ENCODE measurements around the gene CFAP251.
"Not testable (repeated sequence)": the region's sequence is repeated elsewhere in the genome, so short reads cannot be mapped to it uniquely, and the experiment has no call there.

The CFAP251 gene

DNA sequence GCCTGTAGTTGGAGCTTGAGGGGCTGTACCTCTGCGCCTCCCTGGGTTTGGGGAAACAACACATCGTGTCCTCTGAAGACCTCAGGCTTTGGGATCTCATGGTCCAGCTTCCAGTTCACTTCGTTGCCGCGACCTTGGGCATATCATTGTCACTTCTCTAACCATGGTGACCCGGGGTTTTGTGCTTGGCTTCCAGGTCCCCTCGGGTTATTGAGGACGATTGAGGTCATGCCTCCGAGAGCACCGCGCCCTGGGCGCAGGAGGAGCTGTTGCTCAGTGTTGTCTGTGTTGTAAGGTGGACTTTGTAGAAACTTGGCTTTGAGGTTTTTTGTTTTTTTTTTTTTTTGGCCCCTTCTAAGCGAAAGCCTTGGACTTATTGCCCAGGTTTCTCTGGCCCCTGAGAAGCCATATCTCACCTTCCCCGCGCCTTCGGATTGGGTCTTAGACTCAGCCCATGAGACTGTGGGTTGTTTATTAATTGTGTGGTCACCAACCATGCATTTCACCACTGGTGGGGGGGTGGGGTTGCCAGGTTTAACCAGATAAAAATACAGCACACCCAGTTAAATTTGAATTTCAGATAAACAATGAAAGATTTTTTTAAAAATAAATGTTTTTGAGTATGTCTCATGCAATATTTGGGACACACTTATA is 105.9 kb downstream of the CFAP251 start:
- no peak for DNase-seq (ENCODE audit: low read depth in 2 of 2)

DNA sequence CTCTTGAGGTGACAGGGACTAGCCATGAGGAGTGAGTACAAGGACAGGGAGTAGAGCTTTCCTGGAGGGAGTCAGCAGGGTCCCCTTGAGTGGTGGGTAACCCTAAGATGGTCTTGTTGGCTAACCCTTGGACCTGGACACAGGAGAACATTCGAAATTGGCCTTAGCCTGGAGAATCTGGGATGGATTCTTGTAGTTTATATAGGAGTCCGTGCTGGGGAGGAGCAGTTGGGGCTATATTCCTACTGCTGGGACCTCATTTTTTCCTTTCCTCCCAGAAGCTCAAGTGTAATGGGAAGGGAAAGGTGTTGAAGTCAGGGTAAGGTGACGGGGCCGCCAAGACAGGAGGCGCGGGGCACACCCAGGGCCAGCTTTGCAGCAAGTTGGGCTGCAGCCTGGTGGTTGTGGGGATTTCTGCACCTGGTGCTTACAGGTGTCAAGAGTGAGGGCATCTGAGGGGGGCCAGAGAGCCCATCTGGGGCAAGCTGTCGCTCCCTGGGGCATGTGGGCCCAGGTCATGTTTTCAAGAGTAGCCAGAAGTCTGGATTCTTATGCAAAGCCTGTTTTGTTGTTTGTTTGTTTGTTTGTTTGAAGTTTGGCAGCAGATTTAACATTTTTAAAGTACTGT is 108.4 kb downstream of the CFAP251 start:
- DNase-seq (ENCODE audit: low read depth in 2 of 2): no peak

GRCh38 chr12:122028165-122028904 is 109.9 kb downstream of the CFAP251 start:
- no peak for DNase-seq (ENCODE audit: low read depth in 2 of 2)

GRCh38 chr12:122028905-122029560 is 110.6 kb downstream of the CFAP251 start:
- DNase-seq (ENCODE audit: low read depth in 2 of 2): no peak

DNA sequence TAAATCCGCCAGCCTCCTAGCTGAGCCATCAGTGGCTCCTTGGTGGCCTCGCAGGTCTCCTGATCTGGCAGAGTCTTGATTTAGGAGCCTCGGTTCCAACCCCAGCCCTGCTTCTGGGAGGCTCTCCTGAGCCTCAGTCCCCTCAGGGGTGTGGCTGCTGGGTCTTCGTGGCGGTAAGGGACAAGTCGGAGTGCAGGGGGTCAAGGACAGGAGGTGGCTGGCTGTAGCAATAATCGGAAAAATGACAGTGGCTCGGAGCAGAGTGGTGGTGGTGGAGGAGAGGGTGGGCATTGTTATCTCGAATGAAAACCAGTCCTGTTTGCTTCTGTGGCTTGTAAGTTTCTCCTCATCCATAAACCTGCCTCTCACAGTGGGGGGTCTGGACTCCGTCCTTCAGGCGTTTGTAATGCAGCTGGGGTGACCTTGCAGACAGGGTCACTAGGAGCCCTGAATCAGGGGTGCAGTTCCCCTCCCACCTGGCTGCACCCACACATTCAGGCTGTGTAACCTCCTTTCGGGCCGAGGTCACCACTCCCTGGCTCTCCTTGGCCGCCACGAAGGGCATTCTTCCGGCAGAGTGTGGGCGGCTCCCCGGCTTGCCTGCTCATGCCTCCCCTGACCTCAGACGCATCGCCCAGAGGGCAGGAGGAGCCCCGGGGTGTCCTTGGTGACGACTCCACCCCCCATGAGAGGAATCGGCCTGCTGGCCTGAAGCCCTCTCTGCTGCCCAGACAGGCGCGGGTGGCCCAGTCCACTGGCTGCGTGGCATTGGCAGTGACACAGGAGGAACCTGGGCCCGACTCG is 111.4 kb downstream of the CFAP251 start:
- DNase-seq (ENCODE audit: low read depth in 2 of 2): no peak

DNA sequence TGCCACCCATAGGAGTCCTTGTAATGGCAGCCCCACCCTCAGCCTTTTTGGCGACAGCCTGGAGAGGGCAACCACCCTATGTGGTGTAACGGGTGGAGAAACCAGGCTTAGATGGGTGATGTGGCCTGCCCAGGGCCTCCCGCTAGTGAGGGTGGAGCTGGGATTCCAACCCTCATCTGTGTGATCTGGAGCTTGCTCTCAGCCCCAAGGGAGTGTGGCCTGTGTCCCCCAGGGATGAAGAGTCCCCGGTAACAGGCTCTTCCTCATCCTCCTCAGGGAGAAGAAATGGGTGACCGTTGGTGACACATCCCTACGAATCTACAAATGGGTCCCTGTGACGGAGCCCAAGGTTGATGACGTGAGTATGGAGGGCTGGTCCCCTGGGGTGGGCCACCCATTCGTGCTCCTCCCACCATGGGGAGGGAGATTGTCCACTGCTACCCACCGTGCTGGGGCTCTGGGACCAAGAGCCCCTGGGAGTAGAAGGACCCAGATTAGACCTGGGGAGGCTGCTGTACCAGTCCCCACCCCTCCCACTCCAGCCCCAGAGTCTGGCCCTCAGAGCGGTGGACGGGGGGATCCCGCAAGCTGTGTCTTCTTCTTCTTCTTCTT is 112.1 kb downstream of the CFAP251 start:
- no peak for DNase-seq (ENCODE audit: low read depth in 2 of 2)

- peak in 1 of 2 experiments; percentile 64 for DNase-seq (ENCODE audit: low read depth in 2 of 2)
Observed at GRCh38 chr12:122031342-122032216, 113.2 kb downstream of the CFAP251 start.

DNA sequence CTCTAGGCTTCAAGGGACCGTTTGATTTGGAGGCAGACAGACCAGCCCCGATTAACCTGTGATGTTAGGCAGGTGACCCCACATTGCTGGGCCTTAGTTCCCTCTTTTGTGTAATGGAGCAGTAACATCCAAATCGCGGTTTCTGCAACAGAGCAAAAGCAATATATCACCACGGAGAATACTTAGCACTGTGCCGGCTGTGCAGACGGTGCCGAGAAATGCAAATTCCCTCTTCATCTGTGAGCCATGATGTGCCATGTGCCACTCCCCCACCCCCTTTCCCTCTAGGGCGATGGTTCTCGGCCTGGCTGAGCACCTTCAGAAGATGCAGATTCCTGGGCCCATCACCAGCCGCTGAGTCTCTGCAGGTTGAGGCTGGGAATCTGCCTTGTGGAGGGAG is 114.2 kb downstream of the CFAP251 start:
- no peak for DNase-seq (ENCODE audit: low read depth in 2 of 2)

DNA sequence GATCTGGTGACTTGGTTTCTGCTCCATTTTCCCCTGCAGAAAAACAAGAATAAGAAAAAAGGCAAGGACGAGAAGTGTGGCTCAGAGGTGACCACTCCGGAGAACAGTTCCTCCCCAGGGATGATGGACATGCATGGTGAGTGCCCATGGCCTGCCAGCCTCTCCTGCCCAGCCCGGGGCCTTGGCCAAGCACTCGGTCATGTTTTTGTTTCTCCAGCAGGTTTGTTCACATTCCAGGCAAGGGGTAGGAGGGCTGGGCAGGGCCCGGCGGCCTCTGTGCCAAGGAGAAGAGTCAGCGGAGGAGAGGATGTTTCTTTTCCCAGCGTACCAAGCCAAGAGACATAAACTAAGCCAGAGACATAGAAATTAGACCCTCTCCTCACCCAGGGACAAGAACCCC is 116.9 kb downstream of the CFAP251 start:
- DNase-seq (ENCODE audit: low read depth in 2 of 2): no peak

GRCh38 chr12:122036153-122036552 is 117.8 kb downstream of the CFAP251 start:
- no peak for DNase-seq (ENCODE audit: low read depth in 2 of 2)

GRCh38 chr12:122040579-122041386 is 122.4 kb downstream of the CFAP251 start:
- no peak for DNase-seq (ENCODE audit: low read depth in 2 of 2)

- not testable (repeated sequence) for DNase-seq (ENCODE audit: low read depth in 2 of 2)
Observed at GRCh38 chr12:122041458-122041857, 123.1 kb downstream of the CFAP251 start.

- no peak for DNase-seq (ENCODE audit: low read depth in 2 of 2)
Observed at GRCh38 chr12:122042910-122043309, 124.5 kb downstream of the CFAP251 start.

DNA sequence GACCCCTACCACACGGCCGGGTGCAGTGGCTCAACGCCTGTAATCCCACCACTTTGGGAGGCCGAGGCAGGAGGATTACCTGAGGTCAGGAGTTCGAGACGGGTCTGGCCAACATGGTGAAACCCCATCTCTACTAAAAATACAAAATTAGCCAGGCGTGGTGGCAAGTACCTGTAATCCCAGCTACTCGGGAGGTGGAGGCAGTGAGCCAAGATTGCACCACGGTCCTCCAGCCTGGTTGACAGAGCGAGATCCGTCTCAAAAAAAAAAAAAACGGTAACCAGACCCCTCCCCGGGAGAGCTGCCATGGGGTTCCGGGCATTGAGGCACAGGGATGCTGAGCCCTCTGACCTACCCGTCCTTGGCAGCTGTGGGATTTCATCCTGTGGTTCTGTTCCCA is 125.1 kb downstream of the CFAP251 start:
- DNase-seq (ENCODE audit: low read depth in 2 of 2): no peak

- no peak for DNase-seq (ENCODE audit: low read depth in 2 of 2)
Observed at GRCh38 chr12:122045262-122045661, 126.9 kb downstream of the CFAP251 start.

GRCh38 chr12:122046145-122046544 is 127.8 kb downstream of the CFAP251 start:
- DNase-seq (ENCODE audit: low read depth in 2 of 2): no peak

GRCh38 chr12:122048151-122048550 is 129.8 kb downstream of the CFAP251 start:
- DNase-seq (ENCODE audit: low read depth in 2 of 2): no peak

- DNase-seq (ENCODE audit: low read depth in 2 of 2): no peak
Observed at GRCh38 chr12:122049827-122050226, 131.4 kb downstream of the CFAP251 start.

GRCh38 chr12:122050706-122051105 is 132.3 kb downstream of the CFAP251 start:
- no peak for DNase-seq (ENCODE audit: low read depth in 2 of 2)

Measured in stimulated activated CD4-positive, alpha-beta T cell treated with anti-CD3 and anti-CD28 coated beads, Interleukin-12 subunit alpha, Interleukin-12 subunit beta, amount 100 ng/mL, for 24 hours (primary cell).